K562 (cell line): ENCODE results near the gene CDHR1. TPM values are rescaled to one million over a fixed set of nuclear protein-coding genes. Genes with fewer than 3 reads are reported as not detected.

Source experiments
- ATAC-seq: fragments of 200-7000 bp; cut with Tn5 transposase; 3 replicates; pipeline ENCODE4 v1.9.1; 2020; ENCODE audit warnings: moderate library complexity
- BruUV-seq: library from RNA; stranded (reverse); fragments of 400-500 nt; replicated peaks from 2 replicates; lab custom pipeline; 2021; lab: Mats Ljungman, UMichigan
- CTCF ChIA-PET: fragments of 300-600 bp; formaldehyde crosslinking; extraction: SDS; loops from one replicate; lab custom pipeline; 2021; ENCODE audit warnings: low intra/inter-chr PET ratio; lab: Yijun Ruan, JAX
- POLR2A ChIA-PET: fragments of 300-600, 350-650 bp; sonication (Branson Sonifier 250); formaldehyde crosslinking; extraction: SDS; loops from one replicate; lab custom pipeline; 2021; ENCODE audit warnings: antibody characterized with exemption, inconsistent platforms; lab: Yijun Ruan, JAX
- DNase-seq, 4 experiments: peaks; one replicate each; pipeline versions ENCODE4 v3.0.0 to v3.0.0-alpha.2; 2011 to 2018; ENCODE audit warnings: low spot score in 3 of 4, mixed read lengths in 3 of 4; ENCODE audit errors: extremely low read depth in 1 of 4
- FAIRE-seq: peaks from 2 replicates; lab custom pipeline; 2011; peaks lifted over from hg19 to GRCh38; lab: Jason Lieb, UNC
- H2AFZ ChIP-seq: 2 replicates; pipeline ENCODE4 v1.6.0; 2011; ENCODE audit warnings: low read depth, low read length, control low read depth, inconsistent platforms
- H3K27ac ChIP-seq: fragments of 200-600 bp; 3 replicates; pipeline ENCODE4 v1.8.0; 2011; ENCODE audit warnings: low read depth, mild to moderate bottlenecking, control low read depth, inconsistent platforms, low read length, moderate library complexity, mixed read lengths; ENCODE audit errors: extremely low read depth
- H3K27me3 ChIP-seq, 2 experiments: fragments of 300-600 bp in 1 of 2; 2 replicates in 1 of 2; 3 replicates in 1 of 2; pipeline versions ENCODE4 v1.6.0 to v1.8.0; 2011; ENCODE audit warnings: inconsistent platforms in 2 of 2, low read length in 2 of 2, mild to moderate bottlenecking in 1 of 2, mixed read lengths in 1 of 2, moderate library complexity in 1 of 2; ENCODE audit not compliant: control insufficient read depth in 2 of 2, insufficient read depth in 2 of 2
- H3K36me3 ChIP-seq: fragments of 300-600 bp; 3 replicates; pipeline ENCODE4 v1.8.0; 2011; ENCODE audit warnings: mild to moderate bottlenecking, low read length, inconsistent platforms; ENCODE audit not compliant: control insufficient read depth, insufficient read depth
- H3K4me1 ChIP-seq, 2 experiments: fragments of 200-600 bp in 1 of 2; replicated peaks in 1 of 2; 2 replicates in 1 of 2; 3 replicates in 1 of 2; pipeline versions ENCODE4 v1.5.1 to v1.8.0; 2011; ENCODE audit warnings: inconsistent platforms in 2 of 2, low read length in 2 of 2, mild to moderate bottlenecking in 1 of 2, mixed read lengths in 1 of 2, moderate library complexity in 1 of 2; ENCODE audit not compliant: control insufficient read depth in 2 of 2, insufficient read depth in 2 of 2
- H3K4me2 ChIP-seq: 2 replicates; pipeline ENCODE4 v1.6.1; 2011; ENCODE audit warnings: low read length, control low read depth, inconsistent platforms, mixed read lengths; ENCODE audit not compliant: insufficient read depth
- H3K4me3 ChIP-seq: fragments of 200-600 bp; sonication (generic), shearing (Covaris generic); 2 replicates; pipeline ENCODE4 v1.5.1; 2016; ENCODE audit warnings: control low read depth, inconsistent platforms
- H3K79me2 ChIP-seq: fragments of 200-600 bp; 3 replicates; pipeline ENCODE4 v1.8.0; 2011; ENCODE audit warnings: low read length, inconsistent platforms; ENCODE audit not compliant: control insufficient read depth, insufficient read depth
- H3K9ac ChIP-seq, 2 experiments: 2 replicates each; pipeline versions ENCODE4 v1.6.0 to v1.6.1; 2011; ENCODE audit warnings: low read depth in 2 of 2, low read length in 2 of 2, control low read depth in 1 of 2, inconsistent platforms in 1 of 2, mild to moderate bottlenecking in 1 of 2, mixed read lengths in 1 of 2; ENCODE audit not compliant: insufficient read depth in 1 of 2
- H3K9me1 ChIP-seq: one replicate; pipeline ENCODE4 v1.6.0; 2011; ENCODE audit warnings: inconsistent platforms, mild to moderate bottlenecking, low read length, moderate library complexity; ENCODE audit not compliant: control insufficient read depth, insufficient read depth
- H3K9me3 ChIP-seq: replicated peaks from 2 replicates; pipeline ENCODE4 v1.5.1; 2011; ENCODE audit warnings: low read depth, low read length, inconsistent platforms; ENCODE audit not compliant: control insufficient read depth, insufficient read depth
- H4K20me1 ChIP-seq: replicated peaks from 2 replicates; pipeline ENCODE4 v1.6.1; 2011; ENCODE audit warnings: low read length, inconsistent platforms, mixed read lengths; ENCODE audit not compliant: control insufficient read depth, insufficient read depth
- CBFA2T3 ChIP-seq: fragments of 450-650 bp; IDR thresholded peaks from 2 replicates; pipeline ENCODE4 v1.6.1; 2017
- CEBPB ChIP-seq: fragments of 450-650 bp; IDR thresholded peaks from 2 replicates; pipeline ENCODE4 v1.6.1; 2016; ENCODE audit warnings: missing genetic modification characterization, missing compliant biosample characterization
- CREM ChIP-seq: IDR thresholded peaks from 2 replicates; pipeline ENCODE4 v1.6.1; 2014; ENCODE audit warnings: antibody characterized with exemption, low read depth
- CTCF ChIP-seq, 3 experiments: IDR thresholded peaks in 2 of 3; conservative IDR thresholded peaks in 1 of 3; 2 replicates each; pipeline ENCODE4 v1.5.1; 2011 to 2012; ENCODE audit warnings: low read length in 3 of 3, mild to moderate bottlenecking in 3 of 3, control low read depth in 2 of 3, improper control_type of control experiment in 1 of 3, inconsistent platforms in 1 of 3, low read depth in 1 of 3, mixed read lengths in 1 of 3, moderate library complexity in 1 of 3; ENCODE audit not compliant: insufficient read depth in 2 of 3
- ESRRA ChIP-seq: fragments of 450-650 bp; IDR thresholded peaks from 2 replicates; pipeline ENCODE4 v1.6.1; 2014; ENCODE audit warnings: low read depth, mild to moderate bottlenecking, moderate library complexity, borderline replicate concordance
- FOXK2 ChIP-seq, 2 experiments: fragments of 450-650 bp; IDR thresholded peaks in 1 of 2; conservative IDR thresholded peaks in 1 of 2; 2 replicates each; pipeline ENCODE4 v1.6.1; 2016; ENCODE audit warnings: low read depth in 2 of 2, mild to moderate bottlenecking in 1 of 2
- HMG20B ChIP-seq: fragments of 250-450 bp; sonication (Bioruptor Pico); IDR thresholded peaks from 2 replicates; pipeline ENCODE4 v1.5.0; 2021; ENCODE audit warnings: mild to moderate bottlenecking
- JUN ChIP-seq, 2 experiments: sonication (generic) in 1 of 2; formaldehyde crosslinking in 1 of 2; IDR thresholded peaks; 2 replicates each; pipeline versions ENCODE4 v1.6.1 to v1.8.0; 2012 to 2022; ENCODE audit warnings: borderline replicate concordance in 2 of 2, mild to moderate bottlenecking in 2 of 2, improper control_type of control experiment in 1 of 2, low read depth in 1 of 2, low read length in 1 of 2, missing genetic modification reagents in 1 of 2
- JUND ChIP-seq, 2 experiments: IDR thresholded peaks; 2 replicates in 1 of 2; 3 replicates in 1 of 2; pipeline ENCODE4 v1.6.1; 2011; ENCODE audit warnings: borderline replicate concordance in 2 of 2, low read depth in 2 of 2, low read length in 2 of 2, improper control_type of control experiment in 1 of 2, missing biosample characterization in 1 of 2, missing genetic modification characterization in 1 of 2, missing genetic modification reagents in 1 of 2
- LCOR ChIP-seq: sonication (generic); formaldehyde crosslinking; IDR thresholded peaks from 2 replicates; pipeline ENCODE4 v1.8.0; 2022; ENCODE audit warnings: mild to moderate bottlenecking, missing genetic modification reagents
- NFE2 ChIP-seq: IDR thresholded peaks from 2 replicates; pipeline ENCODE4 v1.6.1; 2014; ENCODE audit warnings: antibody characterized with exemption, low read depth
- NFYB ChIP-seq: IDR thresholded peaks from 2 replicates; pipeline ENCODE4 v1.6.1; 2011; ENCODE audit warnings: mild to moderate bottlenecking, moderate library complexity; ENCODE audit not compliant: insufficient read length; ENCODE audit errors: extremely low read depth
- PCBP1 ChIP-seq: fragments of 200-400 bp; formaldehyde crosslinking; IDR thresholded peaks from 2 replicates; pipeline ENCODE4 v1.6.1; 2018; ENCODE audit warnings: mild to moderate bottlenecking, low read depth, low read length; ENCODE audit not compliant: poor library complexity, severe bottlenecking
- SMC3 ChIP-seq: conservative IDR thresholded peaks from 2 replicates; pipeline ENCODE4 v1.6.1; 2011; ENCODE audit warnings: low read depth, low read length, improper control_type of control experiment; ENCODE audit not compliant: insufficient read depth
- TCF7L2 ChIP-seq: fragments of 150-350 bp; IDR thresholded peaks from 2 replicates; pipeline ENCODE4 v1.6.1; 2016; ENCODE audit warnings: low read depth, mild to moderate bottlenecking, low read length, moderate library complexity
- USF1 ChIP-seq: sonication (generic); formaldehyde crosslinking; IDR thresholded peaks from 2 replicates; pipeline ENCODE4 v1.9.0; 2022; ENCODE audit warnings: mild to moderate bottlenecking, missing genetic modification reagents
- ZNF41 ChIP-seq: fragments of 250-450 bp; sonication (Bioruptor Pico); conservative IDR thresholded peaks from 2 replicates; pipeline ENCODE4 v1.4.0; 2020; ENCODE audit warnings: mild to moderate bottlenecking
- ZNF57 ChIP-seq: fragments of 450-650 bp; formaldehyde crosslinking; IDR thresholded peaks from 2 replicates; pipeline ENCODE4 v1.4.0; 2020; ENCODE audit warnings: mild to moderate bottlenecking, moderate library complexity
- ZNF695 ChIP-seq: fragments of 450-650 bp; formaldehyde crosslinking; IDR thresholded peaks from 2 replicates; pipeline ENCODE4 v1.4.0; 2020; ENCODE audit warnings: mild to moderate bottlenecking, moderate library complexity
- WGBS: fragments of 100-300 bp; shearing (Covaris generic); methylation state at CpG from one replicate; pipeline ENCODE4 v1.1.6; 2016; ENCODE audit warnings: low coverage, mixed read lengths; ENCODE audit not compliant: insufficient coverage; ENCODE audit errors: missing lambda C conversion rate; 5-methylcytosine and 5-hydroxymethylcytosine counted together
- in situ Hi-C: fragments of 300-500 bp; cut with MboI; formaldehyde crosslinking; loops from 4 replicates; pipeline ENCODE4 v1.15.0; 2018; ENCODE audit warnings: inconsistent platforms, mixed read lengths
- intact Hi-C: fragments of 100-400 bp; cut with micrococcal nuclease; formaldehyde crosslinking; loops from 2 replicates; pipeline ENCODE4 v1.14.2; 2022
- polyA plus RNA-seq, 8 experiments: library from polyadenylated mRNA; depleted of rRNA in 4 of 8; stranded (reverse) in 5 of 8; unstranded in 3 of 8; fragments of >200 nt; fragmentation: Nextera tagmentation in 2 of 8; fragmentation: Illumina TruSeq in 1 of 8; extraction: Ambion mirVana in 2 of 8; extraction: Trizol in 1 of 8; gene quantifications; 2 replicates each; pipeline versions ENCODE4 v1.2.1 to v1.2.3, GENCODE V29; 2011 to 2014; ENCODE audit warnings: inconsistent platforms in 1 of 8, missing spikeins in 1 of 8
- total RNA-seq, 7 experiments: library from RNA; depleted of rRNA in 6 of 7; stranded (reverse); fragments of >200 nt in 6 of 7; fragmentation: Illumina TruSeq in 2 of 7; extraction: Trizol in 2 of 7; gene quantifications; 2 replicates each; pipeline versions ENCODE4 v1.2.1 to v1.2.3, GENCODE V29; 2011 to 2021; ENCODE audit warnings: low replicate concordance in 1 of 7

CDHR1 gene
- total and polyA plus RNA-seq, 9 of the 15 experiments (the other 6 are each of a cell fraction or from before 2014, with no cell fraction given): 0.03 to 0.99 (median 0.20) TPM

- Histone ChIP-seq H3K9me3 (no peaks in the 10 kb centered on the region), H3K9ac (no peak overlapping the region), H3K4me3 (no peak overlapping the region), H2AFZ (no peak overlapping the region), H3K27ac (no peak overlapping the region), H3K4me1 (peaks cover 0 to 6% of the 10 kb centered on the region in 2 experiments; a peak in 2 of 5 replicates), H3K79me2 (no peaks in the 10 kb centered on the region), H3K9me1 (no peaks in the 10 kb centered on the region), H3K27me3 (peaks cover 2 to 34% of the 10 kb centered on the region in 2 experiments; a peak in 4 of 5 replicates), H4K20me1 (peaks cover 6% of the 10 kb centered on the region; the same call in 1 of the 2 replicates), H3K36me3 (no peaks in the 10 kb centered on the region), H3K4me2 (no peak overlapping the region; the same call in 1 of the 2 replicates)
- ChIA-PET CTCF (interaction anchor here (0.6 to 0.7 kb wide), 2 partner anchors 67 to 89 kb away, joined by 3 to 5 read pairs; no protein-coding TSS in a partner anchor), POLR2A (interaction anchor here (0.6 to 1.4 kb wide), 4 partner anchors 64 to 239 kb away, joined by 3 to 4 read pairs (median 3); no protein-coding TSS in a partner anchor)
- in situ Hi-C loops (no loop called here), intact Hi-C loops (loop anchor here (1.0 kb wide), 2 partner anchors 88 to 323 kb away; no protein-coding TSS in a partner anchor)
- DNase-seq (peak; percentile 60 to 82 (median 72)), ATAC-seq (peak; percentile 96), FAIRE-seq (peak; percentile 94)
- WGBS: 2% methylated on average over 12 of the region's 12 CpGs
- no TSS peak for BruUV-seq
- no peak for TF ChIP-seq HMG20B (CRISPR knock-in tag)
- no peak for TF ChIP-seq LCOR
- peak; percentile 48; the same call in 1 of the 2 replicates for TF ChIP-seq SMC3
- 0 out of 2 replicates have a peak, but pooled peaks have one; percentile 31 for TF ChIP-seq CREM
- TF ChIP-seq ZNF41: no peak
- no peak for TF ChIP-seq CBFA2T3
- TF ChIP-seq ZNF695 (CRISPR knock-in tag): no peak
- TF ChIP-seq TCF7L2: 0 out of 2 replicates have a peak, but pooled peaks have one; percentile 56
- no peak for TF ChIP-seq NFYB
- TF ChIP-seq ESRRA: no peak
- TF ChIP-seq JUN (IDR thresholded peaks at IDR 0.05; ENCODE audit: borderline replicate concordance, low read depth, low read length): no peak
- no peak for TF ChIP-seq JUN (CRISPR knock-in tag; IDR thresholded peaks at IDR 0.05; ENCODE audit: borderline replicate concordance)
- TF ChIP-seq USF1: 0 out of 2 replicates have a peak, but pooled peaks have one; percentile 17
- peak; percentile 58 for TF ChIP-seq CEBPB (tag)
- no peak for TF ChIP-seq PCBP1
- no peak for TF ChIP-seq NFE2
- TF ChIP-seq ZNF57 (CRISPR knock-in tag): no peak
- peak; percentile 51; the same call in 1 of the 2 replicates for TF ChIP-seq JUND (IDR thresholded peaks at IDR 0.05; ENCODE audit: borderline replicate concordance, low read depth, low read length)
- TF ChIP-seq JUND (tag; IDR thresholded peaks at IDR 0.05; ENCODE audit: borderline replicate concordance, low read depth, low read length): no peak
- TF ChIP-seq CTCF (IDR thresholded peaks at IDR 0.05 in 2 of 3, conservative IDR thresholded peaks at IDR 0.05 in 1 of 3; ENCODE audit: insufficient read depth in 2 of 3, low read depth in 1 of 3, low read length in 3 of 3): peak; percentile 77 to 83 (median 78)
- TF ChIP-seq FOXK2 (conservative IDR thresholded peaks at IDR 0.05 in 1 of 2, IDR thresholded peaks at IDR 0.05 in 1 of 2; ENCODE audit: low read depth in 2 of 2): peak in 1 of 2 experiments; percentile 71; a peak in 1 of 4 replicates
Measured at GRCh38 chr10:84214612-84215235, 20.4 kb downstream of the CDHR1 start.
